DND-41 (cell line): ENCODE data around the gene TBC1D30.

Source experiments
- ATAC-seq: fragments of 200-7000 bp; cut with Tn5 transposase; 3 replicates; pipeline ENCODE4 v1.9.1; 2021; ENCODE audit warnings: low read depth; ENCODE audit not compliant: insufficient read depth
- DNase-seq: peaks from one replicate; pipeline ENCODE4 v3.0.0-alpha.2; 2020
- H2AFZ ChIP-seq: 2 replicates; pipeline ENCODE4 v1.6.0; 2012; ENCODE audit warnings: low read depth, low read length
- H3K27ac ChIP-seq: 2 replicates; pipeline ENCODE4 v1.5.1; 2012; ENCODE audit warnings: low read length, inconsistent platforms
- H3K27me3 ChIP-seq: fragments of 200-600 bp; sonication (generic); 2 replicates; pipeline ENCODE4 v1.6.0; 2012; ENCODE audit warnings: low read length, mild to moderate bottlenecking, inconsistent platforms; ENCODE audit not compliant: insufficient read depth, poor library complexity
- H3K36me3 ChIP-seq: 2 replicates; pipeline ENCODE4 v1.5.1; 2012; ENCODE audit warnings: low read length, inconsistent platforms; ENCODE audit not compliant: insufficient read depth
- H3K4me1 ChIP-seq: 2 replicates; pipeline ENCODE4 v1.5.1; 2012; ENCODE audit warnings: mild to moderate bottlenecking, low read length; ENCODE audit not compliant: insufficient read depth
- H3K4me2 ChIP-seq: 2 replicates; pipeline ENCODE4 v1.6.0; 2012; ENCODE audit warnings: mild to moderate bottlenecking, moderate library complexity, low read length, inconsistent platforms; ENCODE audit not compliant: insufficient read depth
- H3K4me3 ChIP-seq, 2 experiments: fragments of 200-600 bp in 1 of 2; shearing (Covaris generic) in 1 of 2; 2 replicates each; pipeline ENCODE4 v1.5.1; 2012 to 2016; ENCODE audit warnings: inconsistent platforms in 2 of 2, low read length in 2 of 2, mild to moderate bottlenecking in 2 of 2, low read depth in 1 of 2, moderate library complexity in 1 of 2
- H3K79me2 ChIP-seq: 2 replicates; pipeline ENCODE4 v1.6.0; 2012; ENCODE audit warnings: low read length, inconsistent platforms; ENCODE audit not compliant: insufficient read depth
- H3K9ac ChIP-seq: 2 replicates; pipeline ENCODE4 v1.6.0; 2012; ENCODE audit warnings: low read depth, mild to moderate bottlenecking, inconsistent platforms, low read length, moderate library complexity
- H3K9me3 ChIP-seq: 2 replicates; pipeline ENCODE4 v1.5.1; 2012; ENCODE audit warnings: low read length, moderate library complexity, mild to moderate bottlenecking, inconsistent platforms; ENCODE audit not compliant: insufficient read depth, severe bottlenecking
- H4K20me1 ChIP-seq: 2 replicates; pipeline ENCODE4 v1.6.0; 2012; ENCODE audit warnings: low read length; ENCODE audit not compliant: insufficient read depth
- CTCF ChIP-seq: IDR thresholded peaks from 2 replicates; pipeline ENCODE4 v1.5.1; 2012; ENCODE audit warnings: borderline replicate concordance, low read length, moderate library complexity, mild to moderate bottlenecking; ENCODE audit not compliant: poor library complexity, severe bottlenecking; ENCODE audit errors: extremely low read depth
- EZH2 ChIP-seq: IDR thresholded peaks from 3 replicates; pipeline ENCODE4 v1.6.1; 2012; ENCODE audit warnings: borderline replicate concordance, low read depth, mild to moderate bottlenecking, moderate library complexity, low read length, inconsistent platforms; ENCODE audit not compliant: severe bottlenecking

The TBC1D30 gene

GRCh38 chr12:64782191-64782876 lies 42.1 kb upstream of the TBC1D30 start:
- H3K36me3 ChIP-seq, result no peaks in the 10 kb centered on the region
- H3K9ac ChIP-seq, result no peak overlapping the region
- no peaks in the 10 kb centered on the region for H3K27me3 ChIP-seq
- no peak overlapping the region for H2AFZ ChIP-seq
- H3K4me1 ChIP-seq, result no peaks in the 10 kb centered on the region
- H3K79me2 ChIP-seq, result no peaks in the 10 kb centered on the region
- ATAC-seq (no peak), DNase-seq (no peak)
- H3K9me3 ChIP-seq, result no peaks in the 10 kb centered on the region
- no peak overlapping the region for H3K4me3 ChIP-seq
- no peaks in the 10 kb centered on the region for H4K20me1 ChIP-seq
- no peak overlapping the region for H3K27ac ChIP-seq
- no peak overlapping the region for H3K4me2 ChIP-seq
- TF ChIP-seq EZH2, result no peak
- TF ChIP-seq CTCF, result no peak

GRCh38 chr12:64785838-64786237 lies 38.6 kb upstream of the TBC1D30 start:
- H3K9ac ChIP-seq, result no peak overlapping the region
- no peaks in the 10 kb centered on the region for H3K4me1 ChIP-seq
- H3K27me3 ChIP-seq, result peaks cover 4% of the 10 kb centered on the region
- no peak overlapping the region for H2AFZ ChIP-seq
- TF ChIP-seq EZH2 (no peak), CTCF (no peak)
- H3K27ac ChIP-seq, result no peak overlapping the region
- H3K79me2 ChIP-seq, result no peaks in the 10 kb centered on the region
- H3K4me2 ChIP-seq, result no peak overlapping the region
- no peaks in the 10 kb centered on the region for H4K20me1 ChIP-seq
- no peak overlapping the region for H3K4me3 ChIP-seq
- no peak for ATAC-seq
- no peak for DNase-seq
- H3K9me3 ChIP-seq, result no peaks in the 10 kb centered on the region
- H3K36me3 ChIP-seq, result no peaks in the 10 kb centered on the region

- no peak for DNase-seq
- H3K27me3 ChIP-seq, result peaks cover 9% of the 10 kb centered on the region
- no peak overlapping the region for H3K27ac ChIP-seq
- no peak for ATAC-seq
- H3K9ac ChIP-seq, result no peak overlapping the region
- no peaks in the 10 kb centered on the region for H3K4me1 ChIP-seq
- H3K4me2 ChIP-seq, result no peak overlapping the region
- H4K20me1 ChIP-seq, result no peaks in the 10 kb centered on the region
- H2AFZ ChIP-seq, result no peak overlapping the region
- H3K36me3 ChIP-seq, result no peaks in the 10 kb centered on the region
- H3K79me2 ChIP-seq, result no peaks in the 10 kb centered on the region
- H3K4me3 ChIP-seq, result no peak overlapping the region
- no peaks in the 10 kb centered on the region for H3K9me3 ChIP-seq
- TF ChIP-seq CTCF (no peak), EZH2 (no peak)
These were observed 34.3 kb upstream of the TBC1D30 start for GRCh38 chr12:64790166-64790565.

GRCh38 chr12:64791036-64791435 lies 33.4 kb upstream of the TBC1D30 start:
- no peaks in the 10 kb centered on the region for H4K20me1 ChIP-seq
- DNase-seq (no peak), ATAC-seq (no peak)
- no peak overlapping the region for H3K9ac ChIP-seq
- H3K36me3 ChIP-seq, result no peaks in the 10 kb centered on the region
- no peaks in the 10 kb centered on the region for H3K79me2 ChIP-seq
- no peaks in the 10 kb centered on the region for H3K4me1 ChIP-seq
- no peak overlapping the region for H2AFZ ChIP-seq
- H3K27ac ChIP-seq, result no peak overlapping the region
- H3K9me3 ChIP-seq, result no peaks in the 10 kb centered on the region
- no peak overlapping the region for H3K4me2 ChIP-seq
- peaks cover 9% of the 10 kb centered on the region for H3K27me3 ChIP-seq
- TF ChIP-seq CTCF, result no peak
- H3K4me3 ChIP-seq, result no peak overlapping the region
